ENCODE measurements around the gene SEMA4G.

- TF ChIP-seq TAF1 (IDR thresholded peaks at IDR 0.05; ENCODE audit: low read depth) (no peak), CREB1 (IDR thresholded peaks at IDR 0.05; ENCODE audit: low read depth) (no peak), EP300 (IDR thresholded peaks at IDR 0.05; ENCODE audit: borderline replicate concordance) (no peak), RAD21 (IDR thresholded peaks at IDR 0.05; ENCODE audit: low read depth) (no peak), CEBPB (IDR thresholded peaks at IDR 0.05) (no peak)
- TF ChIP-seq, protein P1, sequence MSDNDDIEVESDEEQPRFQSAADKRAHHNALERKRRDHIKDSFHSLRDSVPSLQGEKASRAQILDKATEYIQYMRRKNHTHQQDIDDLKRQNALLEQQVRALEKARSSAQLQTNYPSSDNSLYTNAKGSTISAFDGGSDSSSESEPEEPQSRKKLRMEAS (IDR thresholded peaks at IDR 0.05): no peak
- TF ChIP-seq, protein P2, sequence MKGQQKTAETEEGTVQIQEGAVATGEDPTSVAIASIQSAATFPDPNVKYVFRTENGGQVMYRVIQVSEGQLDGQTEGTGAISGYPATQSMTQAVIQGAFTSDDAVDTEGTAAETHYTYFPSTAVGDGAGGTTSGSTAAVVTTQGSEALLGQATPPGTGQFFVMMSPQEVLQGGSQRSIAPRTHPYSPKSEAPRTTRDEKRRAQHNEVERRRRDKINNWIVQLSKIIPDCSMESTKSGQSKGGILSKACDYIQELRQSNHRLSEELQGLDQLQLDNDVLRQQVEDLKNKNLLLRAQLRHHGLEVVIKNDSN (IDR thresholded peaks at IDR 0.05): no peak
Observed at GRCh38 chr10:101016814-101017213, 47.5 kb downstream of the SEMA4G start.
